Measurements from ENCODE around the gene LRRC3.

The LRRC3 gene

DNA sequence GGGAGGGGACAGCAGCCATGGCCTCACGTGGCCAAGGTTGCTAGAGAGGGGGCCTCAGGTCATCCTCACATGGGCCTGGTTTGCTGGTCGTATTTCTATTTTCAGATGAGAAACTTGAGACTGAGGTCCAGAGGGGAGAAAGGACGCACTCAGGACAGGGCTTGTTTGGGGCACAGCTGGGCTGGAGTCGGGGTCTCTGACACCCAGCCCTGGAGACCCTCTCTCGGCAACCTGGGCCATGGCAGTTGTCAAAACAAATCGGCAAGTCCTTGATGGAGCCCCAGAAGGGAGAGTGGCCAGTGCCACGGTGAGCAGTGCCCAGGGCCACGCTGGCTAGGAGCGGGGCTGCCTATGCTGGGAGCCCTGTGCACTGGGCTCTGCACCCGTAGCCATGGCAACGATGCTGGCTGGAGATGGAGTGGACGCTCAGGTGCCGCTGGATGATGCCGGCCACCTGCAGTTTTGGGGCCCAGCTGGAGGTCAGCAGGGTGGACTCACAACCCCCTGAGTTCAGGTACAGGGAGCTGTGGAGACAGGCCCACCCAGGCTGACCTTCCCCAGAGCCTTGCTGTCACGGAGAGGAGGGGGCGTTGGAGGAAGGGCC, 11.1 kb downstream of the LRRC3 start:
- TF ChIP-seq CTCF (conservative IDR thresholded peaks at IDR 0.05; ENCODE audit: low read length), result no peak
- no peak for DNase-seq (ENCODE audit: low read depth)
- no peak overlapping the region for H3K4me3 ChIP-seq (ENCODE audit: low read length)

- no peak for TF ChIP-seq CTCF (conservative IDR thresholded peaks at IDR 0.05; ENCODE audit: low read length)
These were observed 11.9 kb downstream of the LRRC3 start for GRCh38 chr21:44466996-44467858.

DNA sequence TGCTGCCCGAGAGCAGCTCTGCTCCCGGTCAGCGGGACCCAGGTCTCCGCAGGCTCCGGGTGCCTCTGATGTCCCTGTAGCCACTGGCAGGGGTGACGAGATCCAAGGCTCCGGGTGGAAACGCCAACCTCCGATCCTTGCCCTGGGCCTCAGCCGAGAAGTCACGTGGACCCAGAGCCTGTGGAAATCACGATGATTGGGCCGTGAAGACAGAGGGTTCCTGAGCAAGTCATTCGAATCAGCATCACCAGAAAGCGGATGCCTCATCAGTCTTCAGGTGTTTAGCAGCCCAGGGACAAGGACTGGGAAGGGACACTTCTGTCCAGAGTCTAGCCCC, 12.5 kb downstream of the LRRC3 start:
- no peak overlapping the region for H3K4me3 ChIP-seq (ENCODE audit: low read length)
- TF ChIP-seq CTCF (conservative IDR thresholded peaks at IDR 0.05; ENCODE audit: low read length), result no peak
- no peak for DNase-seq (ENCODE audit: low read depth)

More at GRCh38 chr21:44466996-44467858, 11.9 kb downstream of the LRRC3 start:
- H3K4me3 ChIP-seq (ENCODE audit: low read length), result no peak overlapping the region
- no peak for DNase-seq (ENCODE audit: low read depth)

- H3K4me3 ChIP-seq (ENCODE audit: low read length), result no peak overlapping the region
- TF ChIP-seq CTCF (conservative IDR thresholded peaks at IDR 0.05; ENCODE audit: low read length), result no peak
- no peak for DNase-seq (ENCODE audit: low read depth)
These were observed 16.0 kb downstream of the LRRC3 start for GRCh38 chr21:44471341-44471740.

DNA sequence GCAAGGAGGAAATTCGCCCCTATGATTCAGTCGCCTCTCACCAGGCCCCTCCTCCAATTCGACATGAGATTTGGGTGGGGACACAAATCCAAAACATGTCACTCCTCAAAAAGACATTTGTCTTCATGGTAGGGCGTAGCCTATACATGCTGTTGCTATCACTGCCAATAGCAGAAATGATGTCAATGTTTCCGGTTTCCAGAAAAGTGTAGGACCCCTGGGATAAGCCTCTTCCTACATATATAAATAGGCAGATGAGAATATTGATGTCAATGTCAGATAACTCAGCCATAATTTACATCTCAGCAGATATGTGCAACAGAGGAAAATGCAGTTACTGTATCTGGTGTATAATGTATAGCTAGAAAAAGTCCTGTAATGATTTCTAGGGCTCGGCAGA, 16.7 kb downstream of the LRRC3 start:
- no peak for DNase-seq (ENCODE audit: low read depth)
- TF ChIP-seq CTCF (conservative IDR thresholded peaks at IDR 0.05; ENCODE audit: low read length), result no peak
- no peak overlapping the region for H3K4me3 ChIP-seq (ENCODE audit: low read length)

GRCh38 chr21:44473915-44474555, 18.7 kb downstream of the LRRC3 start:
- DNase-seq (ENCODE audit: low read depth), result no peak
- no peak for TF ChIP-seq CTCF (conservative IDR thresholded peaks at IDR 0.05; ENCODE audit: low read length)
- H3K4me3 ChIP-seq (ENCODE audit: low read length), result no peak overlapping the region

Data from AG10803 (cell line).